Body of pancreas (tissue), 4 donors: ENCODE results near the gene MRGPRG.

Experiments
- CTCF ChIP-seq, 7 experiments: fragments of 450-650 bp in 4 of 7; fragments of 200-600 bp in 3 of 7; sonication (generic) in 3 of 7; IDR thresholded peaks; one replicate each; pipeline ENCODE4 v1.5.1; 2016 to 2019; ENCODE audit warnings: antibody characterized with exemption in 7 of 7
- POLR2A ChIP-seq, 3 donors: fragments of 450-650 bp; IDR thresholded peaks; one replicate each; pipeline ENCODE4 v1.6.1; 2016; ENCODE audit warnings: antibody characterized with exemption in 3 of 3, mild to moderate bottlenecking in 2 of 3

GRCh38 chr11:3203221-3204043 lies 15.2 kb downstream of the MRGPRG start:
- TF ChIP-seq CTCF (IDR thresholded peaks at IDR 0.05) = peak in 1 of 7 experiments; percentile 23
- no peak for TF ChIP-seq POLR2A (IDR thresholded peaks at IDR 0.05)
